ENCODE measurements around the gene CDC42EP1. TPM values are rescaled to one million over a fixed set of nuclear protein-coding genes. Genes with fewer than 3 reads are reported as not detected.
"Not testable (repeated sequence)": the region's sequence is repeated elsewhere in the genome, so short reads cannot be mapped to it uniquely, and the experiment has no call there.

The CDC42EP1 gene, protein sequence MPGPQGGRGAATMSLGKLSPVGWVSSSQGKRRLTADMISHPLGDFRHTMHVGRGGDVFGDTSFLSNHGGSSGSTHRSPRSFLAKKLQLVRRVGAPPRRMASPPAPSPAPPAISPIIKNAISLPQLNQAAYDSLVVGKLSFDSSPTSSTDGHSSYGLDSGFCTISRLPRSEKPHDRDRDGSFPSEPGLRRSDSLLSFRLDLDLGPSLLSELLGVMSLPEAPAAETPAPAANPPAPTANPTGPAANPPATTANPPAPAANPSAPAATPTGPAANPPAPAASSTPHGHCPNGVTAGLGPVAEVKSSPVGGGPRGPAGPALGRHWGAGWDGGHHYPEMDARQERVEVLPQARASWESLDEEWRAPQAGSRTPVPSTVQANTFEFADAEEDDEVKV
- 10 to 100 TPM; 32.3 to 36.9 (median 36.7) TPM for polyA plus RNA-seq (ENCODE audit: insufficient read length in 3 of 3)

DNA sequence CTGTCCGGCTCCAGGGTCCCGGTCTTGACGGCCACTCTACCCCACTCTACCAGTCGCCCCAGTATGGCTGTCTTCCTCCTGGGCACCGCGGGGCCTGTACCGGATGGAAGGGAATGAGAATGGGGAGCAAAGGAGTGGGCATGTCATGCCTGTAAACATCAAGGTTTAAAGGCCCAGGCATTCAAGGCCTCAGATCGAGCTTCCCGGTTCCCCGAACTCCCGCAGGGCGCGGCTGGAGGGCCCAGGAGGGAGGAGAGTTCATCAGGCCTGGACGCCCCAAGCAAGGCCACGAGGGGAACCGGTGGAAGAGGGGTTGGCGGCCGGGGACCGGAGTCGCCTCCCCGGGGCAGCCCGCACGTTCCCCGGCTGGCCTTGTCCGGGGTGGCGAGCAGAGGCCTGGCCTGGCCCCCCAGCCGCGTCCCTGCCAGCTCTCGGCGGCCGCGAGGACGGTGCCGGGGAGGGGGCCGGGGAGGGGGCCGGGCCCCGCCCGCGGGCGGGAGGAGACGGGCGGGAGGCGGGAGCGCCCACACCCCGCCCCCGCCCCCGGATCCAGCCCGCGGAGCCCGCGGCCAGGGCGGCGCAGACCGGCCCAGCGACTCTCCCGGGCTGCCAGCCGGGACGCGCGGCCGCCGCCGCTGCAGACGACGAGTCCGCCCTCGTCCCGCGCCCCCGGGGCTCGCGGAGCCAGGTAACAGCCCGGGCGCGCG is at the start of gene CDC42EP1:
Gene CDC42EP1 (plus strand): TSS at position 580 of the 707 bp plus-strand sequence. CDS start 5,870 bp downstream, outside the sequence.
- no peak for DNase-seq (ENCODE audit: low read depth in 3 of 3, low spot score in 2 of 3)

DNA sequence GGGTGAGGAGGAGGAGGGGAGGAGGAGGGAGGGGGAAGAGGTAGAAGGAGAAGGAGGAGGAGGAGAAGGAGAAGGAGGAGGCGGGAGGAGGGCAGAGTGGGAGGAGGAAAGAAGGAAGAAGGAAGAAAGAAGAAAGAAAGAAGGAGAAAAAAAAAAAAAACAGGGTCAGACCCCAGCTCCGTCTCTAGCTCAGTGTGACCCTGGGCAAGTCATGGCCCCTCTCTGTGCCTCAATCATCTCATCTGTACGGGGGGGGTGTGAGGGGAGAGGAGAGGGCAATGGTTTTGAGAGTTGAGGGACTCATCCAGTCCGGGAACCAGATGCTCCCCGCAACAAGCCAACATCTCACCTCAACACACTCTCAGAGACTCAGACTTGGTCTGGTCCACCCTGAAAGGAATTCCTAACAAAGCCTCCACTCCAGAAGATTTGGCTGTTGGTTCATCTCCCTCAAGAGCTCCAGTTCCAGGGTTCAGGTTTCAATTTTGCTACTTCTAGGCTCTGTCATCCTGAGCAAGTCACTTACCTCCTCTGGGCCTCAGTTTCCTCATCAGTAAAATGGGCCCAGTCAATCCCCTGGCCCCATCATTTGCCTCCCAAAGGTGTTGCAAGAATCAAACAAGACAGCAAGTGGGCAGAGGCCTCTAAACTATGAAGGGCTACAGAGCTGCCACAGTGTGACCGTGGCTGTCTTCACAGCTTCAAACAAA is 48.7 kb upstream of the CDC42EP1 start:
- no peak for DNase-seq (ENCODE audit: low read depth in 3 of 3, low spot score in 2 of 3)

DNA sequence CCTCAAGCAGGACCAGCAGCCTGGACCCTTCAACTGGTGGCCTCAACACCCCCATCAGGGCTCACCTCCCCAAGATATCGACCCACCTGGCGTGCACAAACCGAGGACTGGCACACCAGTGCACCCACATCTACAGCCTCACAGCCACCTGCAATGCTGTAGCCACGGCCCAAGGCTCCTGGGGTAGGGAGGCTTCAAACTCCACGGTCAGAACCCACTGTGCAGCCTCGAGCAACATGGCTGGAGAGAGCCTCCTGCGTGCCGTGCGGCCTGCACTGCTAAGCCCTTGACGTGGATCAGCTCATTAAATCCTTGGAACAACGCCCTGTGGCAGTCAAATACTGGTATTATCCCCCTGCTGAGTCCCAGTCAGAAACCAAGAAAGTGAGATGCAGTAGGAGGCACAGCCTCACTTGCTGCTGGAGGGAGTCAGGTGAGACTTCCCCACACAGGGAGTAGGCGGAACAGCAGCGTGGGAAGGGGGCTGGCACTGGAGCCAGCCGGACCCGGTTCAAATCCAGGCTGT is 45.7 kb upstream of the CDC42EP1 start:
- DNase-seq (ENCODE audit: low read depth in 3 of 3, low spot score in 2 of 3) = no peak

DNA sequence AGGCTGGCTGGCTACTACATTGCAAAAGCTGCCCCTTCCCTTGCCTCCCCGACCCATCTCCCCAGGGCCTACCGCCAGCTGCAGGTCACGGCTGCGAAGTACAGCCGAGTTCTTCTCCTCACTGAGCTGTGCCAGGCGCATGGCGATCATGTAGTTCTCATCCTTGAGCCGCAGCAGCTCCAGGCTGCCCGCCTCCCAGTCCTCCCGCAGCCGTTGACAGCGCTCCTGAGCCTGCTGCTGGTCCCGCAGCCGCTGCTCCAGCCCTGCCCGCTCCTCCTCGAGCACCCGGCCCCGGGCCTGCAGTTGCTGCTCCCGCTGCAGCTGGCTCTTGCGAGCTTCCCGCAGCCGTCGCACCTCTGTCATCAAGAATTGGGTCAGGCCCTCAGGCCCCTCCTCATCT is 44.4 kb upstream of the CDC42EP1 start:
- no peak for DNase-seq (ENCODE audit: low read depth in 3 of 3, low spot score in 2 of 3)

DNA sequence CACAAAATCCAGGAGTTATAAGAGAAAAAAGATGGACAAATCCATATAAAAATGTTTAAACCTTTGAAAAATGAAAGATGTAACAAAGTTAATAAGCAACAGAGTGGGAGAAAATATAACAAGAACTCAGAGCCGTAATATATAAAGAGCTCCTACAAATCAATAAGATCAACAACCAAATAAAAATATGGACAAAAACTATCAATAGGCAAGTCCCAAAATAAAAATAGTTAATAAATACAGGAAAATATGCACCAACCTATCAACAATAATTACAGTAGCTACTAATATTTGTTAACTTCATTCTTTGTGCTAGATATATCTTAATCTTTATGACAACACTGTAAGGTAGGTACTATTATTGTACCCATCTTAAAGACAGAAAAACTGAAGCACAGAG is 43.8 kb upstream of the CDC42EP1 start:
- DNase-seq (ENCODE audit: low read depth in 3 of 3, low spot score in 2 of 3) = no peak

DNA sequence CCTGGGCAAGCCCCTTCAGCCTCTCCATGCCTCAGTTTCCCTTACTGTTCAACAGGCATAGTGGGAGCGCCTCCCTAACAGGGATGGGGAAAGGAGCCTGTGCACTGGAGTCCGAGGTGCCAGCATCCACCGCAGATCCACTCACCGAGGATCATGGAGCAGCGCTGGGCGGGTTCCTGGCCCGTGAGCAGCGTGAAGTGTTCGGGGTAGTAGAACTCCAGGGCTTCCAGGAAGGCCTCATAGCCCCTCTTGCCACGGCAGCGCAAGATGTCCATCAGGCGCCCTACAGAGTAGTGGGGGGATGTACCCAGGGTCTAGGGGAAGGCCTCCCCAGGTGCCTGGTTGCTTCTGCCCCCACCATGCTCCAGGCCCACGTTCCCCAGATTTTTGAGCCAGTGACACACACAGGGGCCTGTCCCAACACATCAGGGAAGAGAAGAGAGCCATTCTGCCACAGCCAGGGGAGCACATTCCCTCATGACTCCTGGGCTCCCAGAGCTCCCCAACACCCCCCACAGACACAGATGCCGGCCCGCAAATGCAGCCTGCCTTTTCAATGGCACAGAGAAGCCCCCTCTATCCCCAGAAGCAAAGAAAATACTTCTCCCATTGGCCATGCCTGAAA is 42.3 kb upstream of the CDC42EP1 start:
- DNase-seq (ENCODE audit: low read depth in 3 of 3, low spot score in 2 of 3) = no peak

DNA sequence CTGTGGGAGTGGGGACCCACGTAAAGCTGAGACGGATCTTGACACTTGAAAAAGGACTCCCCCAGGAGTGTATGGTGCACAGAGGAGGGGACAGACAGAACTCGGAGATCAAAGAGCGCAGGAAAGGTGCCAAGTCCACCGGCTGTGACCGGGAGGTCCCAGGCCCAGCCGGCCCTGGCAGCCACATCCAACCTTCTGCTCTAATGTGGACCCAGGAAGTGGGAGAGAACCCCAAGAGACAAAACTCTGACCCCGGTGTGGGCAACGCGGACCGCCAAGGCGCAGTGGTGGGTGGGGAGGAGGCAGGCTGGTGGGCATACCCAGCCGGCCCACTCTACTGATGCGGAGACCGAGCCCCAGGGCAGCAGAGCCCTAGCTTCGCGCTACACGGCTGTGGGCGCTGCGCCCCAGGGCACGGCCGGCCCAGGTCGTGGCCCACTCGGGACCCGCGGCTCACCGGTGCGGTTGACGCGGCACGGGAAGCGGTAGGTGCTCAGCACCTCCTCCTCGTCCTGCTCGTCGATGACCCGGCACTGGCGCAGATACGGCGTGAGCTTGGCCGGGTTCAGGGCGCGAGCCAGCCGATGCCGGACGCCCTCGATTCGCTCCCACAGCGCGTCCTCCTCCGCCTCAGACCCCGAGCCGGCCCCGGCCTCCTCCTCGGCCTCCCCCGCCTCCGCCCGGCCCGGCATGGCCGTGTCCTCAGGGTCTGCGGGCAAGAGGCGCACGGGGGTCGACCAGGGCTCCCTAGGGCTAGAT is 41.6 kb upstream of the CDC42EP1 start:
- no peak for DNase-seq (ENCODE audit: low read depth in 3 of 3, low spot score in 2 of 3)

DNA sequence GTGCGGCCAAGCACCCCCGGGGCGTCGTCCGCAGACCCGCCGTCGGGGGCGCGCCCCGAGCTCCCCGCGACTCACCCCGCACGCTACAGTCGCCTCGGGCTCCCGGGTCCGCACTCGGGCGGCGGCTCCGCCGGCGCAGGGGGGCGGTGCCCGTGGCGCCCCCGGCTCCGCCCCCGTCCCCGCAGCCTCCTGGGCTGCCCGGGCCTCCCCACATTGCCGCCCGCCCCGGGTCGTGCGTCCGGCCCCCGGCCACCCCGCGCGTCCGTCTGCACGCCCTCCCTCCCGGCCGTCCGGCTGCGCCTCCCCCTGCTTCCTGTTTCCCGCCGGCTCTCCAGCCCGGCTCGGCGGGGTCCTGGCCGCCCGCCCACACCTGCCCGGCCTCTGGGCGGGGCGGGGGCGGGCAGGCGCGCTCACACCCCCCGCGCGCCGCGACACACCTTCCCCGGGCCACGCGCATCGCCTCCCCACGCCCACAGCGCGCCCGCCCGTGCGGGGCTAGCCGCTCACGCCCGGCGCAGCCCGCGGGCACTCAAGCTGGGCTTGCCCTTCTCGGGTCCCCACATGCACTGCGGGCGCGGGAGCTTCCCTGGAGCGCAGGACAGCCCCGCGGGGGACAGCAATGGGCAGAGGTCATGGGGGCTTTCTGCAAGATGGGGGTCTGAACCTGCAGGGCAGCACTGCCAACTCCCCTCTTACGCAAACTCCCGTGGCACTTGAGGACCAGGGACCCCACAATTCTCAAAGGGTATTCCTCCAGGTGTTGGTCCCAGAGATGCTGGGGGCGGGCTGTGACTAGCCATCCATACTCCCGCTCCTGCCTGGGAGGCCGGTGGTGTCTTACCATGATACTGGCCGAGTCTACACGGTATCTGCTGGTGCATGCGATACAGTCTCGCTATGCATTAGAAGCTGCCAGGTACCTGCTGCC is 40.7 kb upstream of the CDC42EP1 start, which contains the start of gene CARD10:
Gene CARD10 (minus strand): TSS at position 148 of the 928 bp plus-strand sequence. CDS start 215 bp downstream, outside the sequence.
- no peak for DNase-seq (ENCODE audit: low read depth in 3 of 3, low spot score in 2 of 3)

DNA sequence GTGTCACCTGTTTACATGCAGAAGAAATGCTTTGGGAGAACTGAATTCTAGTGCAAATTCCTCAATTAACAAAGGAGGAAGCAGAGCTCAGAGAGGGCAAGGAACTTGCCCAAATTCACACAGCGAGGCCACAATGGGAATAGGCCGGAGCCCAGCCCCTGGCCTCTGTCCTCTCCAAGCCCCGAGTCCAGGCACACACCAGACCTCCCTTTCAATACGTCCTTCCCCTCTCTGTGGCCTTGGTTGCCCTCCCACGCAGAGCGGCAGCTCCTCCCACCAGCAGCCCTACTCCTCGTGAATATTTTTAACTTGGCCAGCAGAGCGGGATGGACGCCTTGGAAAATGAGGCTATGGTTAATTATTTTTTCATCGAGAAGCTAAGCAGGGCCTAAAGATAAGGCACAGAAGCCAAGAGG is 39.5 kb upstream of the CDC42EP1 start:
- DNase-seq (ENCODE audit: low read depth in 3 of 3, low spot score in 2 of 3) = no peak

DNA sequence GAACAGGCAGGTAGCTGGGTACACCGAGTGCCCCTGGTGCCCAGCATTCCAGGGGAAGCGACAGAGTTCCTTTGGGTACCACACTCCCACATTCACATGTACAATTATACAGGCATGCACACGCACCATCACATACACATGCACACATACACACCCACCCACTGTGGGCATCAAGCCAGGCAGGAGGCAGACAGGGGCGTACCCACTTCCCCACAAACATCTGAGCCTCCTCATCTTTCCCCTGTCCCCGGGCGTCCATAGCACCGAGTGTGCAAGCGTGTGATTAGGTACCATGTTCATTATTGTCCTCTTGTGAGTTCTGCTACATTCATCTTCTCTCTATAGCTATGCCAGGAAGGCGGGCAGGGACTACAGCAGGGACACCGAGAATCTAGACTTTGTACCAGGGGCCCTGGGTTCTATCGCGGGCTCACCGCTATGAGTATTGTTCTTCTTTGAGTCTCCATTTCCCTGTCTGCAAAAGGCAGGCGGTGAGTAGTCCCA is 39.0 kb upstream of the CDC42EP1 start:
- no peak for DNase-seq (ENCODE audit: low read depth in 3 of 3, low spot score in 2 of 3)

DNA sequence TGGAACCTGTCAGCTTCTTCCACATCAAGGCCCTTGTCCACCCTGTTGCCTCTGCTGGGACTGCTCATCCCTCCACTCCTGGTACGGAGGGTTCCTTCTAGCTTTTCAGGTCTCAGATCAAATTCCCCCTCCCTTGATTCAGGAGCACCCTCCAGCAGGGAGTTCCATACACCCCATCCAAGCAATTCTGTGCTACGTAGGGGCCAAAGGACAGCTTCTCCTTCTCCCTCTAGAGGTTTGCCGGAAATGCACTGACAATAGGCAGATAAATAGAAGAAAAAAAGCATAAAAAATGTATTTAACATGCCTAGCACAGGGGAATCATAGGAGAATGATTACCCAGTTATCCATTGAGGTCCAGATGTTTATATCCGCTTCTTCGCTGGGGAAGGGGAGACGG is 37.8 kb upstream of the CDC42EP1 start:
- DNase-seq (ENCODE audit: low read depth in 3 of 3, low spot score in 2 of 3) = no peak

DNA sequence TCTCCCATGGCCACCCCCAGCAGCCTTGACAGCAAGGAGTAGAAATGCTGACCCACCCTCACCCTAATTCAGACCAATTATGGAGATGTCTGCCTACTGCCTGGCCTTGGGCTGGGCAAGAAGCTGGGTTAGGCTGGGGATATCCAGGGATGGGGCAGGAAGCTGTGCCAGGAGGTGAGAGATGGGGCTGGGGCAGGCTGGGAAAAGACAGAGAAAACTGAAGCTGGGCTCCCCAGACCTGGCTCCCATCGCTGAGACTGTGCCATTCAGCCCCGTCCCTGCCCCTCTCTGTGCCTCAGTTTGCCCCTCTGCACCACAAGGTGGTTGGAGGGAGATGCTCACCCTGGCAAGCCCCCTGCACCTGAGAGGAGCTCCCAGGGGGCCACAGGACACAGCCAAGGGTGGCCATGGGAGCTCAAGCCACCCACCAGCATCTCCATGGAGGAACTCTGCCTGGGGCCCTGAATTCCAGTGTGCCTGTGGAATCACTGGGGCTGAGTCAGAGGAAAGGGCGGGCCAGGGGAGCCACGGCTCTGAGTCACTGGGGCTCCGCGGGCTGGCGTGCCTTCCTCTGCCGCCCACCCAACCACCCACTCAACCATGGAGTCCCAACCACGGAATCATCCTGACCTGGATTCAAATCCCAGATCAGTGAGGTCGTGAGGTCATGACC is 35.1 kb upstream of the CDC42EP1 start:
- DNase-seq (ENCODE audit: low read depth in 3 of 3, low spot score in 2 of 3) = no peak

DNA sequence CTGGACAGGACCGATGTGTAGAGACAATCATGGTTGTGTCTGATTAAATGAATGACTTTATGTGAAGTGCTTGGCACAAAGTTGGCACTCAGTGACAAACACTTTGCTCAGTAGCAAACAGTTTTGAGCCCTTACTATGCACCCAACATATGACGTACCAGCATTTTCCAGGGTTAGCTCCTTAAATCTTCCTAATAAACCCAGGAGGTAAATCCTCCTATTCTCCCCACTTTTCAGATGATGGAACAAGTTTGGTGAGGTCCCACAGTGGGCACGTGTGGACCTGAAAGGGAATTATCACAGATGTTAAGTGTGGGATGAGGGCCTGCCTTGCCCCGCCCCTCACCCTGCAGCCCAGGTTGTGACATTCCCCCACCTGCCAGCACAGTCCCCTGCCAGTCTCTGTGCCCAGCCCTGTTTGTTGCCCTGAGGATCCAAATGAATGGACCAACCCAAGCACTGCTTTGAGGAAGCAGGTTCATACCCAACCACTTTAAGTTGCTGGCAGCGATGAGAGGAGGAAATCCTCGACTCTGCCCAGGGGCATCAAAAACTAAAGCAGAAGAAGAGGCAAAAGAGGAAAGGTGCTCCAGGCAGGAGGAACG is 34.4 kb upstream of the CDC42EP1 start:
- DNase-seq (ENCODE audit: low read depth in 3 of 3, low spot score in 2 of 3) = no peak

DNA sequence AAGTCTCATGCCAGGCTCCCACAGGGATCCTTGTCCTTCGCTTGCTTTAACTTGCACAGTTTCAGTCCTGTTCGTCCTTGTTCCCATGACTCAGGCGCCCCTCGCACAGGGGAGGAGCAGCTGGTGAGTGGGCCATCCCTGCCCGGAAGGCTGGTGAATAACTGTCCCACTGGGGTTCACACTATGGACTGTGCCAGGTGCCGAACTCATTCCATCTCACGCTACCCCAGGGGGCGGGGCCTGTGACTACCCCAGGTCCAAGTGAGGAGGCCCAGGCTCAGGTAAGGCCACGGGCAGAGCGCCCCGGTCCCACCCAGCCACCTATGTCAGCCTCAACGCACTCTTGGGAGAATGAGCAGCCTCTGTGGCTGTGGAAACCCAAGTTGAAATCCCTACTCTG is 33.9 kb upstream of the CDC42EP1 start:
- no peak for DNase-seq (ENCODE audit: low read depth in 3 of 3, low spot score in 2 of 3)

DNA sequence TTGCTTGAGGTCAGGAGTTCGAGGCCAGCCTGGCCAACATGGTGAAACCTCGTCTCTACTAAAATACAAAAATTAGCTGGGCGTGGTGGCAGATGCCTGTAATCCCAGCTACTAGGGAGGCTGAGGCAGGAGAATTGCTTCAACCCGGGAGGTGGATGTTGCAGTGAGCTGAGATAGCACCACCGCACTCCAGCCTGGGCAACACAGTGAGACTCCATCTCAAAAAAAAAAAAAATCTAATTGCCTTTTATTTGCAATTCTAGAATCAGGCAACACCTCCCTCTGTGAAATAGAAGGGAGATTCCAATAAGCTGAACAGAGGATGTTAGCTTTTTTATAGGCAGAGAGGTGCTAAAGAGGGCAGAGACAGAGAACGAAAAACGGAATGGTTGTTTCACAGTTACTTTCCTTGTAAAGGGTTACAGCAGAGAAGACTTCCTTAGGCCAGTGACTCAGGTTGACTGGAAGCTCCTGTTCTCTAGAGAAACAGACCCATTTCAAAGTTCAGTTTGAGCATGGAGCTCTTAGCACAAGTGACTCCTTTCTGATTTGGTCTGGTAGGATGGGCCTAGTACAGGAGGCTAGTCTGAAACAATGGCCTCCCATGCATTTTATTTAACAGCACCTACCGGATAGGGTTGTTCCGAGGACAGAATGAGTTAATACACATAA is 33.1 kb upstream of the CDC42EP1 start:
- DNase-seq (ENCODE audit: low read depth in 3 of 3, low spot score in 2 of 3) = not testable (repeated sequence)

DNA sequence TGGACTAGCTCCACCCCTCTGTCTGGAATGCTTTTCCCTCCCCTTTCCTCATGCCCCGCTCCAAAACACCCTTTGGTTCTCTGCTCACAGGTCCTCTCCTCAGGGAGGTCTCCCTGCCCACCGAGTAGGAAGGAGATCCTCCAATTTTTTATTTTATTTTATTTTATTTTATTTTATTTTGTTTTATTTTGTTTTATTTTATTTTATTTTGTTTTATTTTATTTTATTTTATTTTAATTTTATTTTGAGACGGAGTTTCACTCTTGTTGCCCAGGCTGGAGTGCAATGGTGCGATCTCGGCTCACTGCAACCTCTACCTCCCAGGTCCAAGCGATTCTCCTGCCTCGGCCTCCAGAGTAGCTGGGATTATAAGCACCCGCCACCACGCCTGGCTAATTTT is 32.3 kb upstream of the CDC42EP1 start:
- not testable (repeated sequence) for DNase-seq (ENCODE audit: low read depth in 3 of 3, low spot score in 2 of 3)
